SW 1271 (cell line): ENCODE results near the gene REEP1.

Source experiments
- DNase-seq, 2 experiments: peaks; one replicate each; lab custom pipeline; 2025; lab: John Stamatoyannopoulos, UW

The REEP1 gene

GRCh38 chr2:86337244-86337835 lies at the start of gene REEP1:
TSS of gene REEP1 (minus strand) at chr2:86337626. CDS start at chr2:86337510, 116 bp downstream.
- no peak for DNase-seq

- no peak for DNase-seq
Measured at GRCh38 chr2:86383844-86384243, 46.4 kb upstream of the REEP1 start.

- no peak for DNase-seq
Measured at GRCh38 chr2:86382698-86383097, 45.3 kb upstream of the REEP1 start.

GRCh38 chr2:86382108-86382507 lies 44.7 kb upstream of the REEP1 start:
- no peak for DNase-seq

GRCh38 chr2:86378469-86378868 lies 41.0 kb upstream of the REEP1 start:
- no peak for DNase-seq

- no peak for DNase-seq
Measured at GRCh38 chr2:86375623-86376022, 38.2 kb upstream of the REEP1 start.

GRCh38 chr2:86372641-86373502 lies 35.4 kb upstream of the REEP1 start:
- peak in 1 of 2 experiments; percentile 35 for DNase-seq

GRCh38 chr2:86372133-86372532 lies 34.7 kb upstream of the REEP1 start:
- DNase-seq = no peak

GRCh38 chr2:86371527-86371926 lies 34.1 kb upstream of the REEP1 start:
- DNase-seq = no peak

GRCh38 chr2:86370579-86370978 lies 33.2 kb upstream of the REEP1 start:
- no peak for DNase-seq

- no peak for DNase-seq
Measured at GRCh38 chr2:86368161-86368824, 30.9 kb upstream of the REEP1 start.

- DNase-seq = no peak
Measured at GRCh38 chr2:86367499-86367777, 30.0 kb upstream of the REEP1 start.

GRCh38 chr2:86366651-86367498 lies 29.4 kb upstream of the REEP1 start:
- DNase-seq = no peak

GRCh38 chr2:86364894-86365293 lies 27.5 kb upstream of the REEP1 start:
- DNase-seq = no peak

GRCh38 chr2:86360776-86361175 lies 23.4 kb upstream of the REEP1 start:
- no peak for DNase-seq

- no peak for DNase-seq
Measured at GRCh38 chr2:86358957-86359356, 21.5 kb upstream of the REEP1 start.

- no peak for DNase-seq
Measured at GRCh38 chr2:86357392-86357963, 20.1 kb upstream of the REEP1 start.

- no peak for DNase-seq
Measured at GRCh38 chr2:86352727-86353221, 15.3 kb upstream of the REEP1 start.

GRCh38 chr2:86352137-86352726 lies 14.8 kb upstream of the REEP1 start:
- DNase-seq = no peak

GRCh38 chr2:86350751-86351150 lies 13.3 kb upstream of the REEP1 start:
- DNase-seq = no peak

GRCh38 chr2:86347401-86347800 lies 10.0 kb upstream of the REEP1 start:
- DNase-seq = no peak
